ENCODE measurements around the gene TMEM47.
A peak's percentile ranks its signal among the peaks of the same experiment; 100 is the strongest.

GRCh38 chrX:34578237-34578636 lies 78.8 kb downstream of the TMEM47 start:
- TF ChIP-seq CTCF (conservative IDR thresholded peaks at IDR 0.05; ENCODE audit: low read length) (peak; percentile 51), EZH2phosphoT487 (IDR thresholded peaks at IDR 0.05; ENCODE audit: borderline replicate concordance, low read depth, low read length) (no peak)

Data from OCI-LY7 (cell line).